HG03139 (cell line): Measurements from ENCODE around the gene MACROD1.

Source experiments
- ATAC-seq: cut with Tn5 transposase; IDR thresholded peaks from one replicate; pipeline ENCODE4 v1.9.1; 2021; ENCODE audit not compliant: unreplicated experiment

Gene MACROD1

GRCh38 chr11:64114231-64114630 is 51.7 kb downstream of the MACROD1 start:
- no peak for ATAC-seq

DNA sequence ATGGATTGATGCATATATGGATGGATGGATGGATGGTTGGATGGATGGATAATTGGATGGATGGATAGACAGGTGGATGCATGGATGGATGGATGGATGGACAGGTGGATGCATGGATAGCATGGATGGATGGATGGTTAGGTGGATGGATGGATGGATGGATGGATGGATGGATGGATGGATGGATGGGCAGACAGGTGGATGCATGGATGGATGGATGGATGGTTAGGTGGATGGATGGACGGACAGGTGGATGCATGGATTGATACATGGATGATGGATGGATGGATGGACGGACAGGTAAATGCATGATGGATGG is 52.5 kb downstream of the MACROD1 start:
- no peak for ATAC-seq

DNA sequence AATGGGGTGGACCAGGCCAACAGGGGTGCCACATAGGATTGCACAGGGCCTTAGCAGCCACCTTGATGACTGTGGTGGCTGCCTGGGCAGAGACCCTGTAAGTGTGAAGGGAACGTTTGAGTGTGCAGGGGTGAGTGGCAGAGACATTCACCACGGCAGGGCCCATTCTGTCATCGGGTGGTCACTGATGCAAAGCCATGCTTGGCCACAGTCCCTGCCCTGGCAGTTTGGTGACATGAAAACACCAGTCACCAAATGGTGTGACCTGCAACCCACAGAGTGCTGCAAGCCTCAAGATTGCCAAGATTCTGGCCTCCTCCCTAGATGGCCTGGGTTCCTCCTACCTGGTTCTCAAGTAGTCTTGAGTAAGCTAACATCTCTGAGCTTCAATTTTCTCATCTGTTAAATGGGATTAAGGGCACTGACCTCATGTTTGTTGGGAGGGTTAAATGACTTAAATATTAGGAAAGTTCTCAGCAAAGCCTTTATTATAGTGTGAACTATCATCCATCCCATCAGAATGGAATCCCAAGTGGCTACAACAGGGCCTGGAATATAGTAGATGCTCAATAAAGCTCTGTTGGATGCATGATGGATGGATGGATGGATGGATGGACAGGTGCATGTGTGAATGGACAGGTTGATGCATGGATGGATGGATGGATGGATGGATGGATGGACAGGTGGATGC is 53.0 kb downstream of the MACROD1 start:
- ATAC-seq = no peak

DNA sequence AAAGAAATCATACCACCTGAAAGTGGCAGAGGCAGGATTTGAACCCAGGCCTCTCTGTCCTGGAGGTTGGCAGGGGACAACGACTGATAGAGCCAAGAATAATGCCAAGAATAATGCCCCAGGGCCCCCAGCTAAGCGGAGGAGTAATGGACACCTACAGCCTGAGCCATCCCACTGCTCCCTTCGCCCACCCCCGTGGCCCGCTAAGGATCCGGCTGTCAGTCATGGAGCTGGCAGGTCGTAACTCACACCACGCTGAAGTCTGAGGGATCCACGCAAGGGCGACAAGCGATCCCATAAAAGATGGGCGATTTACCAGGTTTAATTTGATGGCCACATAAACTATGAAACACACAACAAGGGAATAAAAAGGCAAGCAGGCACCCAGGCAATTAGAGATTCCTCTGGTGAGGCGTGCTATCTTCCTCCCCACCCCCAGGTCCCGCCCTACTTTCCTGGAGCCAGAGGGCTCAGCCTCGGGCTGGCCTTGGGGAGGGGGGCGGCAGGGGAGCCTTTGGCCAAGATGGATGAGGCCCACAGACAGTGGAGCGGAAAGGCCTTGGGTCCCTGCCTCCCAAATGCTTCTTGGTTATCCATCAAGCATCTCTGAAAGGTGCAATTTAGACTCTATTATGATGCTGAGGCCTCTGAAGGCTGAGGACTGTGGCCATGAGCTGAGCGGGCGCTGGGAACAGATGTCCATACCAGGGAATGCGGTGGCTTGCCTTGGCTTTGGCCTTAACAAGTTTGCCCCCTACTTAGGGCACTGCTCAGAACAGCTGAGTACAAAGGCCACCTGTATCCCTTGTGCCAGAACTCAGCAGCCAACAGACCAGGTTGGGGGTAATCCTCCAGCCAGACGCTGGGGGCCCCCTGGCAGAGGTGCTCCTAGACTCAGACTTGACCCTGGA is 55.2 kb downstream of the MACROD1 start:
- no peak for ATAC-seq

DNA sequence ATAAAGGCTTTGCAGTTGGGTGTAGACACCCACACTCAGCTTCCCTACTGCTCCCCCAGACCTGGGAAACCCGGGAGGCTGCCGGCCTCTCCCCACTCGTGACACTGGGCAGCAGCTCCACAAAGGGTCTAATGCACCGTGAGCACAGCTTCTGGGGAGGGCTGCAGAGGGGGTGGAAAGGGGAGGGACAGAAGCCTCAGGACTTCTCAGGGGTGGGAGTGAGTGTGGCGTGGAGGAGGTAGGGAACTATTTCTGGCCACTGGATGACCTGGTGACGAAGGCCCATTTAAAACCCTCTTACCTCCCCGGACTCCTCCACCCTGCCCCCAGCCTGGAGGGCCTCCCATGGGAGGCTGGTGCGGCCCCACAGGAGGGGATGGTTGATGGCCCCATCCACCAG is 56.6 kb downstream of the MACROD1 start:
- ATAC-seq = no peak

GRCh38 chr11:64107303-64107702 is 58.6 kb downstream of the MACROD1 start:
- ATAC-seq = no peak

DNA sequence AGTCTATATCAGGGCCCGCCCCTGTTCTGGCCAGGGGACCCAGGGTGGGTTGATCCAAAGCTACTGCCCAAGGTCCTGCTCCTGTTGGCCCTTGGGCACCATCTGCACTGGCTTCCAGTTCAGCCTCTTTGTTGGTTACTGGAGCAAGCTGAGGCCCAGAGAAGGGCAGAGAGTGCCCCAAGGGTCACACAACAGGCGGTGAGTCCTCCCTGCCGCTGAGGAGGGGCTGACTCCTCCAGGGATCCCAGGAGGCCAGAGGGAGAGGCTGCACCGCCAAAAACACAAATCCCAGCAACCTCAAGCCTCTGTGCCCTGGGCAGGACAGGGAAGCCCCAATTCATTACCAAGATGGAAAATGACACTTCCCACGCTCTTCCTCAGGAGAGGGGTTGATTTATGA is 61.3 kb downstream of the MACROD1 start:
- ATAC-seq = no peak

- no peak for ATAC-seq
Observed at GRCh38 chr11:64103277-64103985, 62.5 kb downstream of the MACROD1 start.

DNA sequence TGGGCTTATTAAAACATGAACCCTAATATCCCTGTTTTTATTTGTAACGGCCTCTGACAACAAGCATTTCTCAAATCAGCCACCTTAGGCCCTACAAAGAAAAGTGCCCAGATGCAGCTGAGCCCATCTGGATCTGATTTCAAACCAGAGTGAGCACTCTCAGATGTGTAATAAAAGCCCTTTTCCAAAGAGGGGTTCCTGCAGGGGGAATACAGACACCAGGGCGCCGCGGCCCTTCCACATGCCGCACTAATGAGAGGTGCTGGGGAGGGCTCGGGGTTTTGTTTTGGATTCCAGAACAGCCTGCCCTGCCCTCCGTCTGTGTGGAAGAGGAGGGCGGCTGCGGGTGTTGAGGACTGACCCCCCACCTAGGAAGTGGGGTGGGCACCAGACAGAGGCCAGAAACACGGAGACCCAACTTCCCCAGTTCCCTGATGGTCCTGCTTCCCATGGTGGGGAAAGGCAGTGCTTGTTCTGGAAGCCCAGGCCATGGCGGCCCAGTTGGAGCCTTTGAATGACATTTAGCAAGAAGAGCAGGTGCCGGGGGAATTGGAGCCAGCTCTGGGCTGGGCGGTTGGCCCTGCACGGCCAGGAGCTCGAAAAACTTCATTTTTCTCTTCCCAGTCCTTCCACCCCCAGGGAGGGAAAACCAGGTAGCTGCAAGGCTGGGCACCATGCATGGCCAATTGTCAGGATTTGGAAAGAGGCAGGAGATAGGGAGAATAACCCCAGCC is 63.7 kb downstream of the MACROD1 start:
- ATAC-seq = no peak

DNA sequence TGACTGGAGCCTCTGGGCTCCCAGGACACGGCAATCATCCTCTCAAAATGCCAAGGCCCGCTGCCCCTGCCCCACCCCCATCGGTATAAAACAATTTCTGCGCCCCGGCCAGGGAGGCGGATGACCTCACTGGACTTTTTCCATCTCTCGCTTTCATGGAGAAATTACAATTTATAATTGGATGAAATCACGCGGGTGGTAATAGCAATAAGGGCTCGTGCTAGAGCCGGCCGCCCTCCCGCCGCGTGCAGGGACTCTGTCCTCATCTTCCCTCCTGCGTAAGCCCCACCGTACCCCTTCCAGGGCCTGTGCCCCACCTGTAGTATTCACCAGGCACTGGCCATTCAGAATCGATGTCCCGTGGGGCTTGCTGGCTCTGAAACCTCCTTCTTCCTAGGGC is 64.5 kb downstream of the MACROD1 start:
- ATAC-seq = no peak

GRCh38 chr11:64100782-64101353 is 65.0 kb downstream of the MACROD1 start:
- ATAC-seq = no peak

DNA sequence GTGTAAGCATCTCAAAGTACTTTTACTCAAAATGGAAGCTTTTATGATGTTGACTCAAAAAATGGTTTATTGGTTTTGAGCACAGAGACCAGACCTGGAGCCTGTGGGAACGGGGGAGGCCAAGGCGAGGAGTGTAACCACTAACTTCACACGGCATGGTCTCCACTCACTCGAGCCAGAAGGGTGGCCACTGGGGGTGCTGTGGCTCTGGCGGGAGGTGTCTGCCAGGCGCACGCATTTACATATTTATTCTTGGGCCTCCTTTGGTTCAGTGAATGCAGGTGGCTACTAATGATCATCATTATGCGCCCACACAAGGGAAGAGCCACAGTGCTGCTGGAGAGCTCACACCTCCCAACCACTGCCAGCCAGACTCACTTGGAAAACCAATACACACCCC is 65.6 kb downstream of the MACROD1 start:
- ATAC-seq = no peak

DNA sequence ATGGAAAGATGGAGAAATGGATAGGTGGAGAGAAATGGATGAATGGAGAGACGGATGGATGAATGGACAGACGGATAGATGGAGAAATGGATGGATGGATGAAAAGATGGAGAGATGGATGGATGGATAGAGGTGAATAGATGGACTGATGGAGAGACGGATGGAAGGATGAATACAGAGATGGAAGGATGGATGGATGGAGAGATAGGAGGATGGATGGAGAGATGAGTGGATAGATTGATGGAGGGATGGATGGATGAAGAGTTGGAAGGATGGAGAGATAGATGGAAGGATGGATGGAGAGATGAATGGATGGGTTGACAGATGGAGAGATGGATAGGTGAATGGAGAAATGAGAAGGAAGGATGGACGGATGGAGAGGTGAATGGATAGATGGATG is 66.5 kb downstream of the MACROD1 start:
- ATAC-seq = no peak

- ATAC-seq = no peak
Observed at GRCh38 chr11:64098318-64098831, 67.5 kb downstream of the MACROD1 start.

DNA sequence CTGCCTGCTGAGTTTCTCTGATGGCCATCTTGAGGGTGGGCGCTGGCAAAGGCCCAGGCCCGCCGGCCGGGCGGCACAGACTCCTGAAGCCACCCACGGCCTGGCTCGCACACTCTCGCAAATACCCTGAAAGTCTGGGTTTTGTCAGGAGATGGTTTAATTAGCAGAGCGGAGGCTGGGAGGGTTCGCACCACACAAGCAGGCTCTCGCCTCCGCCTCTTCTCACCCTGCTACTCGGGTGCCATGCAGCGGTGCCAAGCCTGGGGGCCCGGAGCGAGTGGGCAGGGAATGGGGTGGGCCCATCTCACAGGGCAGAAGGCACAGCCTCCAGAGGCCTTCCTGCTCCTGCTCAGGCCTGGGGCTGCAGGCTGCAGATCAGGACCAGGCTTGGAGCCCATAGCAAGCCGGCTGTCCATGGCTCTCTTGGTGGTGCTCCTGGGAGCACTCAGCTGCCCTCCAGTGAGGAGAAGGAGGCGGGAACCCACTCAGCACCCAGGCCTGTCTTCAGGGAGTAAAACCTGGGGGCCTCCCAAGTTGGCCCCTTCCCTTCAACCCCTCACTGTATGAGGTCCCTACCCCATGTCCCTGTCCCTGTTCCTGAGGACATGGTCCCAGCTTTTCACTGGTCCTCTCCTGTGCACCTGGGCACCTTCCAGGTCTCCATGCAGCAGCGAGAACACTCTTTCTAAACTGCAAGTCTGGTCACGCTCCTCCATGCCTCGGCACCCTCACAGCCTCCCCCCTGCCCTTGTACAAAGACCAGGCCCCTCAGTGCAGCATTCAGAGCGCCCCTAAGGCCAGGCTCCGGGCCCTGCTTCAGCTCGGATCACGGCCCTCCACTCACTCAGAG is 68.2 kb downstream of the MACROD1 start:
- no peak for ATAC-seq

GRCh38 chr11:64096835-64097234 is 69.1 kb downstream of the MACROD1 start:
- no peak for ATAC-seq

DNA sequence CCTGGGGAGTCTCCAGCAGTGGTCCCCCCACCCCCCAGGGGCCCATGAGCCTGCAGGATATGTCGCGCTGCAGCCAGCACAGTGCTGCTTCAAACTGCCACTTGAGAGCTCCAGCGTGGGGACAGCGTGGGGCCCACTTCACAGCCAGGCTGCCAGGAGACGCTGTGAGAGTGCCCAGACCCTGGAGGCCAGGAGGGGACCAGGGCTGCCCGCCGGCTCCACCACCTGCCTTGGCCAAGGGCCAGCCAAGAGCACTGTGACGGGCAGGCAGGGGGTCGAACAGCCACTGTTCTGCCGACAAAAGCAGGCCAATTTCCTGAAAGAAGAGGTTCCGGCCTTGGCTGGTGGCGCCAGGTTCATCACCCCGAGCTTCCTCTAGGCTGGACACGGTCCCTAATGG is 70.0 kb downstream of the MACROD1 start:
- ATAC-seq = no peak

- no peak for ATAC-seq
Observed at GRCh38 chr11:64095273-64095817, 70.6 kb downstream of the MACROD1 start.

DNA sequence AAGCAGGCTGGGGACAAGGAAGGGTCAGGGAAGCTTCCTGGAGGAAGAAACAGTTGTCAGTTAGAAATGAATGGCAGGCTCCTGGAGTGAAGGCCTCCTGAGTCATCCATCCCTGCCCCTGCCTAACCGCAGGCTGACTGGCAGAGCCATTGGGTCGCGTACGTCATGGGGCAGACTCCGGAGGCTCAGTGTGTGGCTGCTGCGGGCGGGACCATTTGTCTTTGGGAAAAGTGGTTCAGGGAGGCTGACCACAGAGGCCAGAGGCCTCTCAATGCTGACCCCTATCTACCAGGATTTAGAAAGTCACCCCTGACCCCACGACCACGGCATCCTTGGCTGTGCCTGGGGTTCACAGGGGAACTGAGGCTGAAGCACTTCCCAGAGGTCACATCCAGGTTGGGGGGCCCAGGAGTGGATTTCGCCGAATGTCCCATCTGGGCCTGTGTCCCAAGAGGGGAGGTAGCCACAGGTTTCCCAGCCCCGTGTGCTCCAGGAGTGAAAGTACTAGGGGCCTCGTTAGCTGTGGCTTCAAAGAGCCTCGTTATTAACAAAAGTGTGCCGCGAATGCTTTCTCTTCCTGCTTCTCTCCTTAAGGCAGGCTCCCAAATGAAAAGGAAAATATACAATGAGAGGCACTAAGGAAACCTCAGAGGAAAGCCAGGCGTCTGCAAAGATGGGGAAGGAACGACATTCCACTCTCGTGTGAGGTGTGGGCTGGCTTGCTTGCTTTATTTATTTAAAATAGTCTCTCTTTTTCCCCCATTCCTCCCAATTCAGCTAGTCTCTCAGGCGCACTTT is 71.3 kb downstream of the MACROD1 start:
- ATAC-seq = no peak
